ENCODE measurements around the gene SETBP1.

GRCh38 chr18:44744161-44745121 is 63.8 kb downstream of the SETBP1 start:
- TF ChIP-seq CTCF (tag by site-specific recombination; IDR thresholded peaks at IDR 0.05) (no peak), ZNF747 (tag by site-specific recombination; IDR thresholded peaks at IDR 0.05) (no peak), ZNF148 (tag by site-specific recombination; IDR thresholded peaks at IDR 0.05; ENCODE audit: borderline replicate concordance) (no peak), MYNN (tag by site-specific recombination; IDR thresholded peaks at IDR 0.05; ENCODE audit: borderline replicate concordance) (no peak)
